IMR-90 (cell line): Measurements from ENCODE around the gene SIK3.

Source experiments
- CEBPB ChIP-seq: IDR thresholded peaks from 2 replicates; pipeline ENCODE4 v1.6.1; 2012; ENCODE audit warnings: low read depth, low read length, improper control_type of control experiment
- POLR2A ChIP-seq: IDR thresholded peaks from 2 replicates; pipeline ENCODE4 v1.6.1; 2012; ENCODE audit warnings: mild to moderate bottlenecking, low read depth, low read length
- TF ChIP-seq, protein P1 (sequence below): conservative IDR thresholded peaks from 2 replicates; pipeline ENCODE4 v1.5.1; 2012; ENCODE audit warnings: mild to moderate bottlenecking, low read depth, low read length, improper control_type of control experiment

DNA sequence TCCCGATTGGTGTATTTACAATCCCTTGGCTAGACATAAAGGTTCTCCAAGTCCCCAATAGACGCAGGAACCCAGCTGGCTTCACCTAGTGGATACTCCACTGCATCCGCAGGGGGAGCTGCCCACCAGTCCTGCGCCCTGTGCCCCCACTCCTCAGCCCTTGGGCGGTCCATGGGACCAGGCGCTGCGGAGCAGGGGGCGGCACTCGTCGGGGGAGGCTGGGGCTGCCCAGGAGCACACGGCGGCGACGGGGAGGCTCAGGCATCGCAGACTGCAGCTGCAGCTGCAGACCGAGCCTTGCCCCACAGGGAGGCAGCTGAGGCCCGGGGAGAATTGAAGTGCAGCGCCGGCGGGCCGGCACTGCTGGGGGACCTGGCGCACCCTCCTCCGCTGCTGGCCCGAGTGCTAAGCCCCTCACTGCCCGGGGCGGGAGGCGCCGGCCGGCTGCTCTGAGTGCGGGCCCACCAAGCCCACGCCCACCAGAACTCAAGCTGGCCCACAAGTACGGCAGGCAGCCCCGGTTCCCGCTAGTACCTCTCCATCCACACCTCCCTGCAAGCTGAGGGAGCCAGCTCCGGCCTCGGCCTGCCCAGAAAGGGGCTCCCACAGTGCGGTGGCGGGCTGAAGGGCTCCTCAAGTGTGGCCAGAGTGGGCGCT is 12.2 kb upstream of the SIK3 start:
- TF ChIP-seq, protein P1, sequence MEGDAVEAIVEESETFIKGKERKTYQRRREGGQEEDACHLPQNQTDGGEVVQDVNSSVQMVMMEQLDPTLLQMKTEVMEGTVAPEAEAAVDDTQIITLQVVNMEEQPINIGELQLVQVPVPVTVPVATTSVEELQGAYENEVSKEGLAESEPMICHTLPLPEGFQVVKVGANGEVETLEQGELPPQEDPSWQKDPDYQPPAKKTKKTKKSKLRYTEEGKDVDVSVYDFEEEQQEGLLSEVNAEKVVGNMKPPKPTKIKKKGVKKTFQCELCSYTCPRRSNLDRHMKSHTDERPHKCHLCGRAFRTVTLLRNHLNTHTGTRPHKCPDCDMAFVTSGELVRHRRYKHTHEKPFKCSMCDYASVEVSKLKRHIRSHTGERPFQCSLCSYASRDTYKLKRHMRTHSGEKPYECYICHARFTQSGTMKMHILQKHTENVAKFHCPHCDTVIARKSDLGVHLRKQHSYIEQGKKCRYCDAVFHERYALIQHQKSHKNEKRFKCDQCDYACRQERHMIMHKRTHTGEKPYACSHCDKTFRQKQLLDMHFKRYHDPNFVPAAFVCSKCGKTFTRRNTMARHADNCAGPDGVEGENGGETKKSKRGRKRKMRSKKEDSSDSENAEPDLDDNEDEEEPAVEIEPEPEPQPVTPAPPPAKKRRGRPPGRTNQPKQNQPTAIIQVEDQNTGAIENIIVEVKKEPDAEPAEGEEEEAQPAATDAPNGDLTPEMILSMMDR = no peak
- TF ChIP-seq CEBPB (no peak), POLR2A (no peak)
